NCI-H2081 (cell line): ENCODE measurements around the gene KCP.
A peak's percentile ranks its signal among the peaks of the same experiment; 100 is the strongest.

Experiments
- DNase-seq, 2 experiments: peaks; one replicate each; lab custom pipeline; 2025; lab: John Stamatoyannopoulos, UW

KCP gene

GRCh38 chr7:128906001-128906765, 4.3 kb downstream of the KCP start:
- DNase-seq, result no peak

GRCh38 chr7:128904381-128905197, 5.9 kb downstream of the KCP start:
- DNase-seq, result peak; percentile 57 to 73

GRCh38 chr7:128903621-128904361, 6.7 kb downstream of the KCP start:
- no peak for DNase-seq

- no peak for DNase-seq
Observed at GRCh38 chr7:128902761-128903585, 7.5 kb downstream of the KCP start.

- DNase-seq, result no peak
Observed at GRCh38 chr7:128900237-128900636, 10.3 kb downstream of the KCP start.

- no peak for DNase-seq
Observed at GRCh38 chr7:128899392-128899791, 11.1 kb downstream of the KCP start.

- no peak for DNase-seq
Observed at GRCh38 chr7:128895320-128895719, 15.2 kb downstream of the KCP start.

GRCh38 chr7:128894101-128894440, 16.4 kb downstream of the KCP start:
- no peak for DNase-seq

- no peak for DNase-seq
Observed at GRCh38 chr7:128893251-128894100, 17.0 kb downstream of the KCP start.

- no peak for DNase-seq
Observed at GRCh38 chr7:128892521-128893250, 17.8 kb downstream of the KCP start.

- no peak for DNase-seq
Observed at GRCh38 chr7:128891942-128892269, 18.6 kb downstream of the KCP start.

GRCh38 chr7:128891110-128891941, 19.2 kb downstream of the KCP start:
- DNase-seq, result no peak

- no peak for DNase-seq
Observed at GRCh38 chr7:128890306-128891109, 20.0 kb downstream of the KCP start.

- no peak for DNase-seq
Observed at GRCh38 chr7:128889121-128889520, 21.4 kb downstream of the KCP start.

GRCh38 chr7:128888756-128889095, 21.8 kb downstream of the KCP start:
- no peak for DNase-seq

- DNase-seq, result no peak
Observed at GRCh38 chr7:128888039-128888755, 22.3 kb downstream of the KCP start.

GRCh38 chr7:128887169-128888038, 23.1 kb downstream of the KCP start:
- DNase-seq, result no peak
